ENCODE results near the gene ASCC1.

DNA sequence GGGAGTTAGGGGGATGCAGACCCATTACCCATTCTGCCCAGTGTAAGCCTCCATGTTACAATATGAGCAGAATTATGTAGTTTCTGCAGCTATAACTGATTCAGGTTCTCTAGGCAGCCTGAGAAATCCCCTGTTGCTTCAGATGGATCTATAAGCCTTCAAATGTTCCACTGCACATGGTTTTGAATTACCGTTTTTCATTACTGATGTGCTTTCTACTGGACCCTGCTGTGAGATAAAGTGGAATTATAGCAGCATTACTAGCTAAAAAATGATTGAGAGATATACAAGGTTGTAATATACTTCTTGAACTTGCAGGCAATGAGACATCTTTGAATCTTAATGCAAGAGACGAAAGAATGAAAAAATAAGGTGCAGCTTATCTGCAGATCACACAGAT, 38.6 kb downstream of the ASCC1 start:
- TF ChIP-seq, protein P1, sequence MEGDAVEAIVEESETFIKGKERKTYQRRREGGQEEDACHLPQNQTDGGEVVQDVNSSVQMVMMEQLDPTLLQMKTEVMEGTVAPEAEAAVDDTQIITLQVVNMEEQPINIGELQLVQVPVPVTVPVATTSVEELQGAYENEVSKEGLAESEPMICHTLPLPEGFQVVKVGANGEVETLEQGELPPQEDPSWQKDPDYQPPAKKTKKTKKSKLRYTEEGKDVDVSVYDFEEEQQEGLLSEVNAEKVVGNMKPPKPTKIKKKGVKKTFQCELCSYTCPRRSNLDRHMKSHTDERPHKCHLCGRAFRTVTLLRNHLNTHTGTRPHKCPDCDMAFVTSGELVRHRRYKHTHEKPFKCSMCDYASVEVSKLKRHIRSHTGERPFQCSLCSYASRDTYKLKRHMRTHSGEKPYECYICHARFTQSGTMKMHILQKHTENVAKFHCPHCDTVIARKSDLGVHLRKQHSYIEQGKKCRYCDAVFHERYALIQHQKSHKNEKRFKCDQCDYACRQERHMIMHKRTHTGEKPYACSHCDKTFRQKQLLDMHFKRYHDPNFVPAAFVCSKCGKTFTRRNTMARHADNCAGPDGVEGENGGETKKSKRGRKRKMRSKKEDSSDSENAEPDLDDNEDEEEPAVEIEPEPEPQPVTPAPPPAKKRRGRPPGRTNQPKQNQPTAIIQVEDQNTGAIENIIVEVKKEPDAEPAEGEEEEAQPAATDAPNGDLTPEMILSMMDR (IDR thresholded peaks at IDR 0.05; ENCODE audit: poor library complexity): no peak
- TF ChIP-seq EZH2 (IDR thresholded peaks at IDR 0.05; ENCODE audit: borderline replicate concordance): no peak
